ENCODE data around the gene REV1.

Gene REV1

GRCh38 chr2:99496021-99496420, 6.2 kb upstream of the REV1 start:
- in situ Hi-C loops (cut with MboI; ENCODE audit: low sequenced_read_pairs, unreplicated experiment), result loop anchor here (25.0 kb wide), 3 partner anchors 309 to 859 kb away; partner anchors contain the start of genes MITD1 and MRPL30
- TF ChIP-seq, protein P1, sequence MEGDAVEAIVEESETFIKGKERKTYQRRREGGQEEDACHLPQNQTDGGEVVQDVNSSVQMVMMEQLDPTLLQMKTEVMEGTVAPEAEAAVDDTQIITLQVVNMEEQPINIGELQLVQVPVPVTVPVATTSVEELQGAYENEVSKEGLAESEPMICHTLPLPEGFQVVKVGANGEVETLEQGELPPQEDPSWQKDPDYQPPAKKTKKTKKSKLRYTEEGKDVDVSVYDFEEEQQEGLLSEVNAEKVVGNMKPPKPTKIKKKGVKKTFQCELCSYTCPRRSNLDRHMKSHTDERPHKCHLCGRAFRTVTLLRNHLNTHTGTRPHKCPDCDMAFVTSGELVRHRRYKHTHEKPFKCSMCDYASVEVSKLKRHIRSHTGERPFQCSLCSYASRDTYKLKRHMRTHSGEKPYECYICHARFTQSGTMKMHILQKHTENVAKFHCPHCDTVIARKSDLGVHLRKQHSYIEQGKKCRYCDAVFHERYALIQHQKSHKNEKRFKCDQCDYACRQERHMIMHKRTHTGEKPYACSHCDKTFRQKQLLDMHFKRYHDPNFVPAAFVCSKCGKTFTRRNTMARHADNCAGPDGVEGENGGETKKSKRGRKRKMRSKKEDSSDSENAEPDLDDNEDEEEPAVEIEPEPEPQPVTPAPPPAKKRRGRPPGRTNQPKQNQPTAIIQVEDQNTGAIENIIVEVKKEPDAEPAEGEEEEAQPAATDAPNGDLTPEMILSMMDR (IDR thresholded peaks at IDR 0.05; ENCODE audit: borderline replicate concordance, control extremely low read depth, extremely low read depth, insufficient read depth, missing control alignments), result no peak
- no peak for DNase-seq (ENCODE audit: low spot score)

- in situ Hi-C loops (cut with MboI; ENCODE audit: low sequenced_read_pairs, unreplicated experiment), result loop anchor here (25.0 kb wide), 3 partner anchors 308 to 858 kb away; partner anchors contain the start of genes MITD1 and MRPL30
- TF ChIP-seq, protein P1 (IDR thresholded peaks at IDR 0.05; ENCODE audit: borderline replicate concordance, control extremely low read depth, extremely low read depth, insufficient read depth, missing control alignments), result no peak
- DNase-seq (ENCODE audit: low spot score), result no peak
Observed at GRCh38 chr2:99495115-99495860, 5.5 kb upstream of the REV1 start.

- in situ Hi-C loops (cut with MboI; ENCODE audit: low sequenced_read_pairs, unreplicated experiment), result loop anchor here (25.0 kb wide), 3 partner anchors 305 to 855 kb away; partner anchors contain the start of genes MITD1 and MRPL30
- no peak for DNase-seq (ENCODE audit: low spot score)
- TF ChIP-seq, protein P1 (IDR thresholded peaks at IDR 0.05; ENCODE audit: borderline replicate concordance, control extremely low read depth, extremely low read depth, insufficient read depth, missing control alignments), result no peak
Observed at GRCh38 chr2:99492721-99493120, 2.9 kb upstream of the REV1 start.

- TF ChIP-seq, protein P1 (IDR thresholded peaks at IDR 0.05; ENCODE audit: borderline replicate concordance, control extremely low read depth, extremely low read depth, insufficient read depth, missing control alignments), result no peak
- in situ Hi-C loops (cut with MboI; ENCODE audit: low sequenced_read_pairs, unreplicated experiment), result loop anchor here (25.0 kb wide), 3 partner anchors 304 to 854 kb away; partner anchors contain the start of genes MITD1 and MRPL30
- no peak for DNase-seq (ENCODE audit: low spot score)
Observed at GRCh38 chr2:99490623-99491461, 1.0 kb upstream of the REV1 start.

- in situ Hi-C loops (cut with MboI; ENCODE audit: low sequenced_read_pairs, unreplicated experiment), result loop anchor here (10.0 to 25.0 kb wide), 4 partner anchors 144 to 852 kb away; partner anchors contain the start of genes MITD1 and MRPL30
- DNase-seq (ENCODE audit: low spot score), result peak; percentile 81
- TF ChIP-seq, protein P1 (IDR thresholded peaks at IDR 0.05; ENCODE audit: borderline replicate concordance, control extremely low read depth, extremely low read depth, insufficient read depth, missing control alignments), result no peak
Observed at GRCh38 chr2:99489063-99489760, 605 bp downstream of the REV1 start.
